GM12892 (cell line): Measurements from ENCODE around the gene CDK5RAP2.
"Not testable (repeated sequence)": the region's sequence is repeated elsewhere in the genome, so short reads cannot be mapped to it uniquely, and the experiment has no call there.

ENCODE experiments used
- DNase-seq: peaks from one replicate; pipeline ENCODE4 v3.0.0; 2011; ENCODE audit not compliant: insufficient read length
- FAIRE-seq: peaks from 2 replicates; lab custom pipeline; 2011; peaks lifted over from hg19 to GRCh38; lab: Jason Lieb, UNC
- POLR2A ChIP-seq: IDR thresholded peaks from 2 replicates; pipeline ENCODE4 v1.6.1; 2011; ENCODE audit warnings: low read depth, low read length, control low read depth
- POLR2AphosphoS5 ChIP-seq: IDR thresholded peaks from 2 replicates; pipeline ENCODE4 v1.6.1; 2011; ENCODE audit warnings: low read depth, low read length, control low read depth
- TAF1 ChIP-seq: IDR thresholded peaks from 2 replicates; pipeline ENCODE4 v1.6.1; 2011; ENCODE audit warnings: low read depth, mild to moderate bottlenecking, control low read depth, low read length, borderline replicate concordance

The CDK5RAP2 gene

DNA sequence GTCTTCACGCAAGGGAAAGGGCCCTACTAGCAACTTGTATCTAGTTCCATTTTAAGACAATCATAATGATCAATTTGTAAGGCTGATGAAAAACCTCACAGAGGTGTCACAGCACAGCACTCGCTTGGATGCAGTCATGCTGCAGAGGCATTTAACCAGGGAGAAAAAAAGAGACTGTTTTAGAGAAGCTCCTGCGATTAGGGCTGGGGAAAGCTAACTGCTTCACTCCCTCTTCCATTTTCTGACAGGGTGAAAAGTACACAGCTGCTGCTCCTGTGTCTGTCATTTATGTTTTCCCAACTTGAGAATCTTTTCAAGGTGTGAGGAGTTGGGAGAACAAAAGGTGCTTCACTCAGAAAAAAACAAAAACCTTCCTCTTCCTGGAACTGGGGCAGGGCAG, 106.4 kb downstream of the CDK5RAP2 start:
- TF ChIP-seq POLR2AphosphoS5 = no peak
- no peak for TF ChIP-seq POLR2A
- no peak for TF ChIP-seq TAF1
- FAIRE-seq = no peak
- DNase-seq = no peak

DNA sequence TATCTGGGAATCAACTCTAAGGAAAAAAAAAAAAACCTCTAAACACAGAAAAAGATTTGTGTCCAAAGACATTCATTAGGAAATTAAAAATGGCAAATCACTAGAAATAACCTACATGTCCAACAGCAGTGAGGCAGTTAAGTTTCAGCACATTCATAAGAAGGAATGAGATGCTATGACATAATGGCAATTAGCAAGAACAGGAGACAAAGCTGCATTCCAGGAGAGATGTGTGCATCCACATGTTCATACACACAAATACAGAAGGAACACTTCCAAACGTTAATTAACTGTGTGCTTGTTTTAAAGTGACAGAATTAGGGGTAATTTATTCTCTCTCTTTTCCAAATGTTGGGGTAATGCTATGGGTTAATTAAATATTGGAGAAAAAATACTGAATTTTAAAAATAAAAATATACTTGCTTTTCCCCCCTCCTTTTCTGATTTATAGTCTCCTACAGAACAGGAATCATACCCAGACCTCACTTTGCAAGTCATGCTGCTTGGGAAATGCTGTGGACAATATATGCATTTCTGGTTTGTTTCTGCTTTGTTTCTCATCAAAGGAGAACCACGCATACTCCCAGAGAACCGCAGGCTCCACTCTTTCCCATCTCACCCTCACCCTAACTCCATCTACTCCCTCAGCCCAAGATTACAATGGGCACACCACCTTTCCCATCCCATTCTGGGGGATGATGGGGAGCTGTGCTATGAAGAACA, 114.1 kb downstream of the CDK5RAP2 start:
- no peak for TF ChIP-seq POLR2AphosphoS5
- FAIRE-seq (no peak), DNase-seq (no peak)

DNA sequence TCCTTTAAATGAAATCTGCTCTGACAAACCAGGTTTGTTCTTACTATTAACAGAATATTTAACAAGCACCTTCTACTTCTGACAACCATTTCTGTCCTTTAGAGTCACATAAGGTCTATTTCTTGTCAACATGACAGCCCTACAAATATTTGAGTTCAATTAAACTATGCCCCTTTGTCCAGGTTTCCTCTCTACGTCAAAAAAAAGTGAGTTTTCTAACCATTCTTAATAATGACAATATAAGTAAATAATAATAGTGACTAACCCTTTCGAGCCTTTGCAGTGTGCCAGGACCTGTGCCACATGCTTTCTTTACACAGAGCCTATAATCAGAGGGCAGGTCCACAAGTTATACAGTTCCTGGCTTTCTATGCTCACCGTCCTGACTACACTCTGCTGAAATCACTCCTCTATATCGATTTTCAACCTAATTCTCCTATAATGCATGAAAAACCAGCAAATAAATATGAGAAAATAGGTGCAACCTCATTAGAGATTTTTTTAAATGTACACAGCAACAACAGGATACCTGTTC, 115.0 kb downstream of the CDK5RAP2 start:
- FAIRE-seq (no peak), DNase-seq (no peak)
- TF ChIP-seq TAF1 (no peak), POLR2A (no peak), POLR2AphosphoS5 (no peak)

DNA sequence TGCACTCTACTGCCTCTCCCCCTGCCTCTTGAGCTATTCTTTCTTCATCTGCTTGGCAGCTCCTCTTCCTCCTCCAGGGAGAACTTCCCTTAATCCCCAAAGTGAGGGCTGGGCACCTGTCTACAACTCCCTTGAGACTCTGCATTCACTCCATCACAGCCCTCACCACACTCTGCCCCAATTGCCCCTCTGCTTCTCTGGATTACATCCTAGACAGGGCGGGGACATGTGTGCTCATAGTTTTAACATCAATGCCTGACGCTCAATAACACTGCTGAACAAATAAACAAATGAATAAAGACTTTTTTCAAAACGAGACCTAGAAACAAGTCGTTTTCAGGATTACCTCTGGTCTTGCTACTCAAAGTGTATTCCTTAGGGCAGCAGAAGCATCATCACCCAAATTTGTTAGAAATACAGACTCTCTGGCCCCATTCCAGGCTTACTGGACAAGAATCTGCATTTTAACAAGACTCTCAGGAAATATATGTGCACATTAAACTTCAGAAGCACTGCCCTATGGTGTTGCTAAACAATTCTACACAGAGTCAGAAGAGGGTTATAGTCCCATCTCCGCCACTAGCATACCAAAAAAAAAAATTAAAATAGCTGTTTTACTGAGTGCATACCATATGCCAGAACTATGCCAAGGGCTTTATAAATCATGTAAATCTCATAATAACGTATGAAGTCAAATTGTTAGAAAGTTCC, 115.6 kb downstream of the CDK5RAP2 start:
- TF ChIP-seq TAF1 (no peak), POLR2A (no peak), POLR2AphosphoS5 (no peak)
- DNase-seq (no peak), FAIRE-seq (no peak)

DNA sequence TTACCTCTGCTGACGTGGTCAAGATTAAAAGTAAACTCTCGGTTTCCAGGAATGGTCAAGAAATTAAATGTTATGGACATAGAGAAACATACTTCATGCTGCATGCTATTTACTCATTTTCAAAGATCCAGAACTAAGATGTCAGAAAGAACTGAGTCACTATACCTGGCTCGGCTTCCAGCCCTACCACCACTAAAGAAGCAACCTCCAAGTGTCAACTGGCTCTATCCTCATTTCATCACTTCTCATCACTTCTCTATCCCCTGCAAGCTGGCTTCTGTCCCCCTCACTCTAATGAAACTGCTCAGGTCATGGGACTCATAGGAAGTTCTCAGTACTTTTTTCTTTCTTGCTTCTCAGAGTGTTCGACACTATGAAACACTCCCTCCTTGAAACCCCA, 116.2 kb downstream of the CDK5RAP2 start:
- DNase-seq (no peak), FAIRE-seq (no peak)
- TF ChIP-seq TAF1 (no peak), POLR2A (no peak), POLR2AphosphoS5 (no peak)

DNA sequence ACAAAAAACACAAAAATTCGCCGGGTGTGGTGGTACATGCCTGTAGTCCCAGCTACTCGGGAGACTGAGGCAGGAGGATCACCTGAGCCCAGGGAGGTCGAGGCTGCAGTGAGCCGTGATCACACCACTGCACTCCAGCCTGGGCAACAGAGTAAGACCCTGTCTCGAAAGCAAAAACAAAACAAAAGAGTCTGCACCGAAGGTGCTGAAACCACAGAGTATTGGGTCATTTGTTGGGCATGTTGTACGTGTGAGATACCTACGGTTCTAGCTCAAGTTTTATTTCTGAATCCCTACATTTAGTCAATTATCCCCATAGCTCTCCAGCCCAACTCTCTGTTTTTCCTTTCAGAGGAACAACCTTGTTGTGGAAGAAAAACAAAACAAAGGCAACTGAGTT, 118.3 kb downstream of the CDK5RAP2 start:
- FAIRE-seq, DNase-seq: not testable (repeated sequence)

DNA sequence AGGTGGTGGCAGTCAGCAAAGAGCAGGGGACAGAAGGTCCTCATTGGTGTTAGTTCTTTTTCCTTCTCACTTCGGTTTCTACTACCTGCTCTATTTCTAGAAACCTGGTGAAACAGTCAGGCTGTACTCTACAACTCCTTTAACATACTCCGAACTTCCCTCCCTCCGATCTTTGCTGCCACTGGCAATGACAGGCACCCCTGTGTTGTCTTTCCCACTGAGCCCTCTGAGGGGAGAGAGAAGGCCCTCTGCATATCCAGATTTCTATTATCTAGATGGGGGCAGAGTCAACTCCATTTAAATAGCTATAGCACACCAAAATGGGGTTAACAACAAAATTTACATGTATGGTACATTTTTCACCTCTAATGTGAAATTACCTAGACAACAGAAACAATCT, 123.7 kb downstream of the CDK5RAP2 start:
- FAIRE-seq (no peak), DNase-seq (no peak)
- no peak for TF ChIP-seq TAF1
- TF ChIP-seq POLR2AphosphoS5 = no peak
- no peak for TF ChIP-seq POLR2A

DNA sequence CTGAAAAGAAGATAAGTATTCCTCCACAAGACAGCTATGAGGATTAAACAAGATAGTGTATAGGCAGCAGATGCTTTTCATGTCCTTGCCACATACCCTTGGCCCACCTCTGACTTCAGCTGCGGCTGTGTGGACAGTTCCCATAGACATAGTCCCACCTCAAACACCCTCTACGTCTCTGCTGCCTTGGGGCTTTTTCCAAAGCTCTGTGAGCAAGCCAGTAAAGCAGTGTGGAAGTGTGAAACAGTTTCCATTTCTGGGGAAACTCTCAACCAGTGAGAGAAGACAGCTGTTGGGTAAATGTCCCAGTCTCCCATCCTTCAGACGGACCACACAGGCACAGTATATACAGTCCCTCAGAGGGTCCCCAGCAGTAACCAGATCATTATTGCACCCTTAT, 125.5 kb downstream of the CDK5RAP2 start:
- TF ChIP-seq POLR2AphosphoS5 (no peak), POLR2A (no peak), TAF1 (no peak)
- FAIRE-seq (no peak), DNase-seq (no peak)

DNA sequence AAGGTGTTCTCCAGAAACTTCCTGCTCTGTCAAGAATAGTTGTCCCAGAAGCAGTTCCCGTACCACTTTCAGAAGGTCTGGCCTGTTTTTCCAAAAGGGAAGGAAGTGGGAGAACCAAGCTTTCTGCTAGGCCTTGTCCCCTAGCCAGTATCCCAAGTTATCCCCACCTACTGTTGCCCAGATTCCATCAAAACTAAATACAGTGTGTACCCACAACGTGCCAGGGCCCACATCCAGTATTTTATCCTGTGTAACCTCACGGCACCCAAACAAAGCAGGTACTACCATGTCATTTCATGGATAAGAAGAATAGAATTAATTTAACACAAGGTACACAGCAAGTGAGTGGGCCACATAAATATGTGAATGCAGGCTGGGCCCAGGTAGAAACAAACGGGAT, 126.2 kb downstream of the CDK5RAP2 start:
- DNase-seq = no peak
- FAIRE-seq = no peak
- TF ChIP-seq POLR2A (no peak), TAF1 (no peak), POLR2AphosphoS5 (no peak)

DNA sequence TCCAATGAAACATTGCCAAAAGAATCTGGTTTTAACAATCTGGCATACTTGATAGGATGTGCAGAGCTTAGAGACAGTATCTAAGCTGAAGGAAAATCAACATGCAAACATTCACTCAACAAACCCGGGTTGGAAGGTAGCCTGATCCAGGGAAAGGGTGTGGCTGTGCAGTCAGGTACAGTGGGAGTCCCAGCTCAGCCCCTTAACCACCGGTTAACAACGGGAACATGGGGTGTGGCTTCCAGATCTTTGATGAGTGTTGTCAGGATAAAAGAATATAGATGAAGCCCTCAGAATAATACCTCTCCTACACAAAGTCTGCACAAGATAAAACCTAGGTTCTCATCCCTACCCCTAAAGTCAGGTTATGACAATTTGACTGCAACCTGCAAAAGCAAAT, 127.3 kb downstream of the CDK5RAP2 start:
- FAIRE-seq (no peak), DNase-seq (no peak)
- TF ChIP-seq TAF1 (no peak), POLR2AphosphoS5 (no peak), POLR2A (no peak)

DNA sequence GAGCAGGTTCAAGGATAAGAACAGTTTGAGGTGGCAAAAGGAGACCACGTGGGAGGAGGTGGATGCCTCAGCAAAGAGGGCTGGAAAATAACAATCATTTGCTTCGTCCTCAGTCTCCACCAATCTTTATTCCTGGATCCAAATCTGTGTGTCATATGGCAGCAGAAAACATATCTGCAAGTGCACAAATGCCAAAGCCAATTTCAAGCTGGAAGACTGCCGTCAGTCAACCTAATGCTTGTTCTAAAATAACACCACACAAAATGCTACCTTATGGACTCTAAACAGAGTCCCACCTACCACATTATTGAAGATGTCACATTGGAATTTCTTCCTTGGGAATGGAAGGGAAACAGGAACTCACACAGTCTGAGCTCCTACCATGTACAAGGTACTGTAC, 129.1 kb downstream of the CDK5RAP2 start:
- FAIRE-seq (no peak), DNase-seq (no peak)
- TF ChIP-seq POLR2AphosphoS5 = no peak
- TF ChIP-seq TAF1 = no peak
- TF ChIP-seq POLR2A = no peak

DNA sequence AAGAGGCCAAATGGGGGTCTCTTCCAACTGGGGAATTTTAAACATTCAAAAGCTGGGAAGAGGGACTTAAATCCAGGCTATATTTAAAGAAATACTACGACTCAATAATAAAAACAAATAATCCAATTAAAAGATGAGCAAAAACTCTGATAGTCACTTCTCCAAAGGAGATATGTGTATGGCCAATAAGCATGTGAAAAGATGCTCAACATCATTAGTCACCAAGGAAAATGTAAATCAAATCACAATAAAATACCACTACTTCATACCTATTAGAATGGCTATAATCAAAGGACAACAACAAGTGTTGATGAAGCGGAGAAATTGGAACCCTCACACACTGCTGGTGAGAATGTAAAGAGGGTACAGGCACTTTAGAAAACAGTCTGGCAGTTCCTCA, 130.4 kb downstream of the CDK5RAP2 start:
- TF ChIP-seq TAF1 (no peak), POLR2A (no peak), POLR2AphosphoS5 (no peak)
- DNase-seq (no peak), FAIRE-seq (no peak)
